Keratinocyte (primary cell): ENCODE results near the gene AKT1S1. TPM values are rescaled to one million over a fixed set of nuclear protein-coding genes. Genes with fewer than 3 reads are reported as not detected.
A peak's percentile ranks its signal among the peaks of the same experiment; 100 is the strongest.

Source experiments
- DNase-seq: peaks from one replicate; pipeline ENCODE4 v3.0.0-alpha.2; 2011; ENCODE audit warnings: low read depth, missing footprints, low spot score
- FAIRE-seq: peaks from 2 replicates; lab custom pipeline; 2011; peaks lifted over from hg19 to GRCh38; lab: Jason Lieb, UNC
- H2AFZ ChIP-seq: 2 replicates; pipeline ENCODE4 v1.6.0; 2012; ENCODE audit warnings: low read length, control low read depth, inconsistent platforms; ENCODE audit not compliant: control insufficient read depth
- H3K27ac ChIP-seq: 2 replicates; pipeline ENCODE4 v1.5.1; 2011; ENCODE audit warnings: low read length; ENCODE audit not compliant: control insufficient read depth, insufficient read depth
- H3K27me3 ChIP-seq: 3 replicates; pipeline ENCODE4 v1.6.0; 2011; ENCODE audit warnings: low read length; ENCODE audit not compliant: control insufficient read depth, insufficient read depth; ENCODE audit errors: extremely low read depth
- H3K36me3 ChIP-seq, 2 experiments: 2 replicates in 1 of 2; 3 replicates in 1 of 2; pipeline ENCODE4 v1.5.1; 2011; ENCODE audit warnings: low read length in 2 of 2, mild to moderate bottlenecking in 1 of 2; ENCODE audit not compliant: control insufficient read depth in 2 of 2, insufficient read depth in 2 of 2; ENCODE audit errors: extremely low read depth in 1 of 2
- H3K4me1 ChIP-seq: 3 replicates; pipeline ENCODE4 v1.5.1; 2011; ENCODE audit warnings: low read length; ENCODE audit not compliant: control insufficient read depth, insufficient read depth; ENCODE audit errors: extremely low read depth
- H3K4me2 ChIP-seq: 3 replicates; pipeline ENCODE4 v1.6.0; 2011; ENCODE audit warnings: low read depth, low read length; ENCODE audit not compliant: control insufficient read depth, insufficient read depth; ENCODE audit errors: extremely low read depth
- H3K4me3 ChIP-seq, 3 experiments: fragments of 200-600 bp in 1 of 3; sonication (generic) in 1 of 3; 2 replicates in 2 of 3; 3 replicates in 1 of 3; pipeline ENCODE4 v1.5.1; 2011 to 2016; ENCODE audit warnings: low read length in 3 of 3, mild to moderate bottlenecking in 3 of 3, control low read depth in 2 of 3, inconsistent platforms in 1 of 3, low read depth in 1 of 3, mixed read lengths in 1 of 3, mixed run types in 1 of 3, moderate library complexity in 1 of 3; ENCODE audit not compliant: control insufficient read depth in 2 of 3, insufficient read depth in 2 of 3; ENCODE audit errors: extremely low read depth in 1 of 3
- H3K79me2 ChIP-seq: 2 replicates; pipeline ENCODE4 v1.6.0; 2012; ENCODE audit warnings: low read length; ENCODE audit not compliant: control insufficient read depth, insufficient read depth
- H3K9ac ChIP-seq: 3 replicates; pipeline ENCODE4 v1.6.0; 2011; ENCODE audit warnings: low read length; ENCODE audit not compliant: control insufficient read depth, insufficient read depth; ENCODE audit errors: extremely low read depth
- H3K9me1 ChIP-seq: 3 replicates; pipeline ENCODE4 v1.6.0; 2011; ENCODE audit warnings: low read length; ENCODE audit not compliant: control insufficient read depth, insufficient read depth; ENCODE audit errors: extremely low read depth
- H3K9me3 ChIP-seq: 2 replicates; pipeline ENCODE4 v1.5.1; 2012; ENCODE audit warnings: low read depth, low read length; ENCODE audit not compliant: control insufficient read depth
- H4K20me1 ChIP-seq: 3 replicates; pipeline ENCODE4 v1.6.0; 2011; ENCODE audit warnings: low read length; ENCODE audit not compliant: control insufficient read depth, insufficient read depth; ENCODE audit errors: extremely low read depth
- EZH2 ChIP-seq: IDR thresholded peaks from one replicate; pipeline ENCODE4 v1.6.1; 2012; ENCODE audit warnings: inconsistent platforms, mild to moderate bottlenecking, low read length, moderate library complexity
- dilution Hi-C: fragments of 300-500 bp; cut with MboI; formaldehyde crosslinking; loops from one replicate; pipeline ENCODE4 v1.7.0; 2020; ENCODE audit warnings: low sequenced_read_pairs; ENCODE audit not compliant: extremely low pct_ligation_motif_present
- polyA plus RNA-seq, 5 experiments: library from polyadenylated mRNA; depleted of rRNA in 3 of 5; stranded (reverse) in 3 of 5; stranded (forward) in 1 of 5; unstranded in 1 of 5; fragments of >200 nt; gene quantifications; 1 replicate in 1 of 5; 2 replicates in 3 of 5; 3 replicates in 1 of 5; pipeline versions ENCODE4 v1.2.1 to v1.2.3, GENCODE V29; 2011 to 2012; ENCODE audit warnings: missing spikeins in 2 of 5, low read depth in 1 of 5, low replicate concordance in 1 of 5
- TF ChIP-seq, protein P1 (sequence below), 3 experiments: IDR thresholded peaks in 1 of 3; conservative IDR thresholded peaks in 1 of 3; optimal IDR thresholded peaks in 1 of 3; 2 replicates in 2 of 3; 3 replicates in 1 of 3; pipeline versions ENCODE3 to v1.5.1; 2011; ENCODE audit warnings: low read length in 3 of 3, mild to moderate bottlenecking in 3 of 3, moderate library complexity in 2 of 3, control low read depth in 1 of 3, inconsistent platforms in 1 of 3; ENCODE audit not compliant: insufficient read depth in 2 of 3; ENCODE audit errors: extremely low read depth in 1 of 3

The AKT1S1 gene
- polyA plus RNA-seq, 1 donor (not counting 4 experiments of a cell fraction or from before 2014, with no cell fraction given), result 27.2 TPM

DNA sequence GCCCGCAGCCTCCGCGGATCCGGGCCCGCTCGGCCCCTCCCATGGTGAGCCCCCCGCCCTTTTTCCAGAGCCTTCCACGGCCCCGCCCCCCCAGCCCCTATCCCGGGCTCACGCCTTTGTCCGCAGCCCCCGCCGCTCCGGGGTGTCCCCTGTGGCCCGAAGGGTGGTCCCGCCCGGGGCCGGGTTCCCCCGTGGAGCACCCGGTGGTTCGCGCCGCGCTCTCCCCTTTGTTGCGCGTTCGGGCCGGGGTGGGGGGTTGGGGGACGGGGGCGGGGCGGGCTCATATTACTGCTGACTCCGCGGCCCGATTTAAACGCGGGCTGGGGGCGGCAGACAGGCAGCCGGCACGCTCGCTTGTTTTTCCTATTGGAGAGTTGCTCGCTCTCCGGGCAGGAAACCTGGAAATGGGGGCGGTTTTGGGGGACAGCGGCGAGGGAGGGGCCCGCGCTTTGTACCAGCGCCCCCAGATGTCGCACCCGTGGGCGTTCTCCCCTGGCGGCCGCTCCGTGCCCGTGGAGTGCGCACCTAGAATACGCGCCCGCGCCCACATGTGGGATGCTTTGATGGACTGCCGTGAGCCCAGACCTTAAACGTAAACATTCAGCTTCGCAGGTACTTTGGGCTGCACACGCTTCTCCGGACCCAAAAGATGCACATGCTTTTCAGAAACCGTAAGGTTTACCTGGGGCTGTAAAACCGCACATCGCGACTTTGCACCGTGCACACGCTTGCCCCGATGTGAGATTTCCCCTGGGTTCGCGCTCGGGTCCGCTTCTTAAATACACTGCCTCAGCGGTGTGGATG, 25.5 kb downstream of the AKT1S1 start:
- Histone ChIP-seq H3K36me3 (peaks cover 0 to 9% of the 10 kb centered on the region in 2 experiments), H3K4me2 (peak overlapping the region; percentile 75), H3K4me1 (peaks cover 26% of the 10 kb centered on the region), H3K9me3 (no peaks in the 10 kb centered on the region), H2AFZ (no peak overlapping the region), H3K79me2 (peaks cover 22% of the 10 kb centered on the region), H3K9ac (peak overlapping the region; percentile 94), H3K9me1 (no peaks in the 10 kb centered on the region), H4K20me1 (peaks cover 5% of the 10 kb centered on the region), H3K27me3 (no peaks in the 10 kb centered on the region), H3K4me3 (peak overlapping the region; percentile 83 to 94 (median 88)), H3K27ac (peak overlapping the region; percentile 93)
- no peak for TF ChIP-seq EZH2
- TF ChIP-seq, protein P1, sequence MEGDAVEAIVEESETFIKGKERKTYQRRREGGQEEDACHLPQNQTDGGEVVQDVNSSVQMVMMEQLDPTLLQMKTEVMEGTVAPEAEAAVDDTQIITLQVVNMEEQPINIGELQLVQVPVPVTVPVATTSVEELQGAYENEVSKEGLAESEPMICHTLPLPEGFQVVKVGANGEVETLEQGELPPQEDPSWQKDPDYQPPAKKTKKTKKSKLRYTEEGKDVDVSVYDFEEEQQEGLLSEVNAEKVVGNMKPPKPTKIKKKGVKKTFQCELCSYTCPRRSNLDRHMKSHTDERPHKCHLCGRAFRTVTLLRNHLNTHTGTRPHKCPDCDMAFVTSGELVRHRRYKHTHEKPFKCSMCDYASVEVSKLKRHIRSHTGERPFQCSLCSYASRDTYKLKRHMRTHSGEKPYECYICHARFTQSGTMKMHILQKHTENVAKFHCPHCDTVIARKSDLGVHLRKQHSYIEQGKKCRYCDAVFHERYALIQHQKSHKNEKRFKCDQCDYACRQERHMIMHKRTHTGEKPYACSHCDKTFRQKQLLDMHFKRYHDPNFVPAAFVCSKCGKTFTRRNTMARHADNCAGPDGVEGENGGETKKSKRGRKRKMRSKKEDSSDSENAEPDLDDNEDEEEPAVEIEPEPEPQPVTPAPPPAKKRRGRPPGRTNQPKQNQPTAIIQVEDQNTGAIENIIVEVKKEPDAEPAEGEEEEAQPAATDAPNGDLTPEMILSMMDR (optimal IDR thresholded peaks at IDR 0.05 in 1 of 3, IDR thresholded peaks at IDR 0.05 in 1 of 3, conservative IDR thresholded peaks at IDR 0.05 in 1 of 3; ENCODE audit: extremely low read depth in 1 of 3, insufficient read depth in 2 of 3, low read length in 3 of 3), result peak in 1 of 3 experiments; percentile 2
- FAIRE-seq (no peak), DNase-seq (no peak)
- dilution Hi-C loops, result no loop called here

DNA sequence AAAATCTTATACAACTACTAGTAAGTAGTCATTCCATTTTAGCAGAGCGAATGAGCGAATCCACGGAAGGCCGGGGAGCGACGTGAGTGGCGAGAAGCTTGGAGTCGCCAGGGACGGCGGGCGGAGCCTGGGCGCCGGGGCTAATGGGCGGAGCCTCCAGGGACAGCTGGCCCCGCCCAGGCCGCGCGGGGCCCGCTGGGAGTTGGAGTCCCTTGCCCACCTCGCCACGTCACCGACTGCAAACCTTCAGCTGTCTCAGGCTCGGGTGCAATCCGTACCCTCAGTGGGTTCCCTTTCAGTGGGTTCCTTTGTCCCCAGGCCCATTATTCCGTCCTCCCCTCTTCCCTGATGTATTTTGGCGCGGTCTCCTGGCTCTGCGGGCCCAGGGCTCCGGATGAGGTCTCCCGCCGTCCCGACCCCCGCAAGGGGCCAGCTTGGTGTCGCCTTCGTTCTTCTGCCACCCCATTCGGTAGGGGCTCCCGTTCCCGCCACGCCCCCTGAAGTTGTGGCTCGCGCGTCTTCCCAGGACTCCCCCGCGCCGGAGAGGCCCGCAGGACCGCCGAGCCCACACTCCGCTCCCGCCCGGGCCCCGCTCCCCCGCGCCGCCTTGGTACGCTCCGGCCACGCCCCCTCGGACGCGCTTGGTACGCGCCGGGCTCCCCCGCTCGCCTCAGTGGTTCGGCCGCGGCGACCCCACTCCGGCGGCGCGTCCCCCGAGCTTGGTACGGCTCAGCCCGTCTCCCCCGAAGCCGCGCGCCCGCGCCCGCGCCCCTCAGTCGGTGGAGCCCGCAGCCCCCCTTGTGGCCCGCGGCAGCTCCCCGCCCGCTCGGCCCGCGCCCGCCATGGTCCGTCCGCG, 26.4 kb downstream of the AKT1S1 start, which contains the start of gene PTOV1:
PTOV1 (plus strand) TSS at position 673 of the 856 bp plus-strand sequence.
- dilution Hi-C loops, result no loop called here
- Histone ChIP-seq H3K9ac (peak within 1 kb of the TSS; percentile 94), H3K9me1 (no peaks in the 10 kb centered on the region), H3K4me3 (peak within 1 kb of the TSS; percentile 83 to 94 (median 88)), H3K4me1 (peaks cover 26% of the 10 kb centered on the region), H4K20me1 (peaks cover 5% of the 10 kb centered on the region), H3K9me3 (no peaks in the 10 kb centered on the region), H3K27ac (peak within 1 kb of the TSS; percentile 93), H2AFZ (peak within 1 kb of the TSS; percentile 85), H3K27me3 (no peaks in the 10 kb centered on the region), H3K4me2 (peak within 1 kb of the TSS; percentile 92), H3K79me2 (peaks cover 22% of the 10 kb centered on the region), H3K36me3 (peaks cover 0 to 5% of the 10 kb centered on the region in 2 experiments)
- no peak for DNase-seq
- TF ChIP-seq, protein P1 (optimal IDR thresholded peaks at IDR 0.05 in 1 of 3, IDR thresholded peaks at IDR 0.05 in 1 of 3, conservative IDR thresholded peaks at IDR 0.05 in 1 of 3; ENCODE audit: extremely low read depth in 1 of 3, insufficient read depth in 2 of 3, low read length in 3 of 3), result no peak
- no peak for TF ChIP-seq EZH2
- FAIRE-seq, result no peak
